Body of pancreas (tissue), 4 donors: ENCODE data around the gene RAB9A. TPM values are rescaled to one million over a fixed set of nuclear protein-coding genes. Genes with fewer than 3 reads are reported as not detected.
A peak's percentile ranks its signal among the peaks of the same experiment; 100 is the strongest.

ENCODE experiments used
- ATAC-seq: fragments of 150-250 bp; one replicate; pipeline ENCODE4 v1.9.1; 2016
- DNase-seq, 4 donors: peaks; one replicate each; pipeline ENCODE4 v3.0.0-alpha.2; 2019
- H3K27ac ChIP-seq, 4 donors: fragments of 200-600 bp; sonication (generic); 1 replicate in 3 of 4; 2 replicates in 1 of 4; pipeline versions ENCODE4 v1.5.1 to v1.6.1; 2016 to 2019; ENCODE audit warnings: mild to moderate bottlenecking in 1 of 4, mixed read lengths in 1 of 4, moderate library complexity in 1 of 4
- H3K27me3 ChIP-seq, 2 donors: fragments of 200-600 bp; sonication (generic); one replicate each; pipeline ENCODE4 v1.6.0; 2016; ENCODE audit warnings: mild to moderate bottlenecking in 1 of 2
- H3K36me3 ChIP-seq, 2 donors: fragments of 200-600 bp; sonication (generic); replicated peaks in 1 of 2; 2 replicates each; pipeline ENCODE4 v1.5.1; 2016; ENCODE audit warnings: low read depth in 2 of 2; ENCODE audit not compliant: insufficient read depth in 1 of 2
- H3K4me1 ChIP-seq: fragments of 200-600 bp; sonication (generic); one replicate; pipeline ENCODE4 v1.6.0; 2016
- H3K4me3 ChIP-seq, 2 donors: fragments of 200-600 bp; sonication (generic); 1 replicate in 1 of 2; 2 replicates in 1 of 2; pipeline ENCODE4 v1.5.1; 2016 to 2019
- H3K9me3 ChIP-seq, 3 donors: fragments of 200-600 bp; sonication (generic); 1 replicate in 2 of 3; 2 replicates in 1 of 3; pipeline ENCODE4 v1.5.1; 2016
- POLR2A ChIP-seq, 3 donors: fragments of 450-650 bp; IDR thresholded peaks; one replicate each; pipeline ENCODE4 v1.6.1; 2016; ENCODE audit warnings: antibody characterized with exemption in 3 of 3, mild to moderate bottlenecking in 2 of 3
- WGBS, 2 donors: methylation state at CpG; one replicate each; pipeline ENCODE4 v1.1.5; 2017; 5-methylcytosine and 5-hydroxymethylcytosine counted together
- intact Hi-C: fragments of 100-400 bp; cut with DNase I; formaldehyde crosslinking; loops from one replicate; pipeline ENCODE4 v1.15.1; 2023
- total RNA-seq, 2 donors: library from RNA; depleted of rRNA; stranded (reverse); fragments of >200 nt; gene quantifications; one replicate each; pipeline ENCODE4 v1.1.0, GENCODE V29; 2016
- TF ChIP-seq, protein P1 (sequence below), 7 experiments: fragments of 450-650 bp in 4 of 7; fragments of 200-600 bp in 3 of 7; sonication (generic) in 3 of 7; IDR thresholded peaks; one replicate each; pipeline ENCODE4 v1.5.1; 2016 to 2019; ENCODE audit warnings: antibody characterized with exemption in 7 of 7

RAB9A gene
- total RNA-seq, 2 donors from 2014 or later, result 14.3 to 15.5 TPM

DNA sequence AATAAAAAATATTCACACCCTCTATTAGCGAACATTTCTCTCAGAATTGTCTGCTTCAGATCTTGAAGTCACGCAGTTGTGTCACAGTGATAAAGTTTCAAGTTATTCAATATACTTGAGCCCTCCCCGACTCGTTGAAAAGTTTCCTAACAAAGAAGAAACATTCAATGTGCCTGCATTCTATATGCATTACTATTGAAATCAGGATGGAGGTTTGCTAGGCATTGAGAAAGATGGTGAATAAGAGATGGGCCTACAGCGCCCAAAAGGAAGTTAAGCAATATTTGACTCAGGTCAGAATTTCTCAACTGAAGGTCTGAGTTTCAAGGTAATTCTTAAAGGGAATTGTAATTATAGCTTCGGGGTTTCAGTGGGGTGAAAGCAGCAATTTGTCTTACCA, 29.9 kb upstream of the RAB9A start:
- H3K4me3 ChIP-seq, result no peak overlapping the region
- TF ChIP-seq, protein P1, sequence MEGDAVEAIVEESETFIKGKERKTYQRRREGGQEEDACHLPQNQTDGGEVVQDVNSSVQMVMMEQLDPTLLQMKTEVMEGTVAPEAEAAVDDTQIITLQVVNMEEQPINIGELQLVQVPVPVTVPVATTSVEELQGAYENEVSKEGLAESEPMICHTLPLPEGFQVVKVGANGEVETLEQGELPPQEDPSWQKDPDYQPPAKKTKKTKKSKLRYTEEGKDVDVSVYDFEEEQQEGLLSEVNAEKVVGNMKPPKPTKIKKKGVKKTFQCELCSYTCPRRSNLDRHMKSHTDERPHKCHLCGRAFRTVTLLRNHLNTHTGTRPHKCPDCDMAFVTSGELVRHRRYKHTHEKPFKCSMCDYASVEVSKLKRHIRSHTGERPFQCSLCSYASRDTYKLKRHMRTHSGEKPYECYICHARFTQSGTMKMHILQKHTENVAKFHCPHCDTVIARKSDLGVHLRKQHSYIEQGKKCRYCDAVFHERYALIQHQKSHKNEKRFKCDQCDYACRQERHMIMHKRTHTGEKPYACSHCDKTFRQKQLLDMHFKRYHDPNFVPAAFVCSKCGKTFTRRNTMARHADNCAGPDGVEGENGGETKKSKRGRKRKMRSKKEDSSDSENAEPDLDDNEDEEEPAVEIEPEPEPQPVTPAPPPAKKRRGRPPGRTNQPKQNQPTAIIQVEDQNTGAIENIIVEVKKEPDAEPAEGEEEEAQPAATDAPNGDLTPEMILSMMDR (IDR thresholded peaks at IDR 0.05), result no peak
- no peak for TF ChIP-seq POLR2A (IDR thresholded peaks at IDR 0.05)
- intact Hi-C loops, result no loop called here
- 22 to 25% methylated on average over 6 of the region's 6 CpGs for WGBS, 2 donors
- ATAC-seq (no peak), DNase-seq (no peak)
- H3K27me3 ChIP-seq, result no peaks in the 10 kb centered on the region
- no peaks in the 10 kb centered on the region for H3K36me3 ChIP-seq
- no peaks in the 10 kb centered on the region for H3K9me3 ChIP-seq
- peak overlapping the region in 3 of 4 donors; percentile 24 to 47 (median 30) for H3K27ac ChIP-seq
- H3K4me1 ChIP-seq, result peaks cover 4% of the 10 kb centered on the region

DNA sequence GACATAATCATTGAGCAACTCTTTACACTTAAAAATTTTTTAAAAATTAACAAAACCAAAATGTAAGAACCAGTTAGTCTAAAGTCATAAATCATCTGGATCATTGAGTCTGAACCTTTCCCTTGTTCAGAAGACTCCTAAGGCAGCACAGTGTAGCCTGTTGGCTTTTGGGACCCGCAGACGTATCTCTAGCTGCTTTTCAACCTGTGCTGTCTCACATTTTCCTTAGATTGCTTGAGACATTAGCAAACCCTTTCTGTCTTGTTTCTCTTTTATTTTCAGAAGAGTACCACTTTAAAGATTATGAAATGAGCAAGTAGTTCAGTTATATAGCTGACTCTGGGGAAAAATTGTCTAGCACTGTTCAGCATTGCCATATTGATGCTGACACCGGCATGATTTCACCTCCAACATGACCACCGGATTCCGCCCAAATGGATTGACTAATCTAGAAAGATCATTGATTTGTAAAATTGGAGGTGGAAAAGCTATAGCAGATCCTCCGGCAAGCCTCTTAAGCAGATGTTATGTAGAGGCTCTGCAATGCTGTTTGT, 27.1 kb upstream of the RAB9A start:
- intact Hi-C loops, result no loop called here
- Histone ChIP-seq H3K27me3 (no peaks in the 10 kb centered on the region), H3K9me3 (no peaks in the 10 kb centered on the region), H3K27ac (peak overlapping the region in 1 of 4 donors; percentile 12), H3K4me1 (peaks cover 9% of the 10 kb centered on the region), H3K36me3 (no peaks in the 10 kb centered on the region), H3K4me3 (no peak overlapping the region)
- ATAC-seq (no peak), DNase-seq (no peak)
- TF ChIP-seq, protein P1 (IDR thresholded peaks at IDR 0.05), result no peak
- no peak for TF ChIP-seq POLR2A (IDR thresholded peaks at IDR 0.05)
- 63 to 76% methylated on average over 6 of the region's 6 CpGs for WGBS, 2 donors

DNA sequence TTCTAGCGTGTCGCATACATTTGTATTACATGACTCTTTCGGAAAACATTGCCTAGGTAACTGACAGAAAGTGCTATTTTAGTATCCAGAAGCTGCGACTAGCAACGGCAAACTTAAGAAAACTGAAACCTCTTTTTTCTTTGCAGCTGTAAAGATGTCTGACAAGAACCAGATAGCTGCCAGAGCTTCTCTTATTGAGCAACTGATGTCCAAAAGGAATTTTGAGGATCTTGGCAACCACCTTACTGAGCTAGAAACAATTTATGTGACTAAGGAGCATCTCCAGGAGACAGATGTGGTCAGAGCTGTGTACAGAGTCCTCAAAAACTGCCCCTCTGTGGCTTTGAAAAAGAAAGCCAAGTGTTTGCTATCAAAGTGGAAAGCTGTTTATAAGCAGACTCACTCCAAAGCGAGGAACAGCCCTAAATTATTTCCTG, 26.6 kb upstream of the RAB9A start:
- 57 to 70% methylated on average over 6 of the region's 6 CpGs for WGBS, 2 donors
- ATAC-seq (no peak), DNase-seq (no peak)
- TF ChIP-seq, protein P1 (IDR thresholded peaks at IDR 0.05), result no peak
- no peak for TF ChIP-seq POLR2A (IDR thresholded peaks at IDR 0.05)
- peak overlapping the region in 1 of 4 donors; percentile 12 for H3K27ac ChIP-seq
- no peak overlapping the region for H3K4me3 ChIP-seq
- H3K36me3 ChIP-seq, result no peaks in the 10 kb centered on the region
- H3K4me1 ChIP-seq, result peaks cover 13% of the 10 kb centered on the region
- intact Hi-C loops, result no loop called here
- no peaks in the 10 kb centered on the region for H3K27me3 ChIP-seq
- H3K9me3 ChIP-seq, result no peaks in the 10 kb centered on the region

DNA sequence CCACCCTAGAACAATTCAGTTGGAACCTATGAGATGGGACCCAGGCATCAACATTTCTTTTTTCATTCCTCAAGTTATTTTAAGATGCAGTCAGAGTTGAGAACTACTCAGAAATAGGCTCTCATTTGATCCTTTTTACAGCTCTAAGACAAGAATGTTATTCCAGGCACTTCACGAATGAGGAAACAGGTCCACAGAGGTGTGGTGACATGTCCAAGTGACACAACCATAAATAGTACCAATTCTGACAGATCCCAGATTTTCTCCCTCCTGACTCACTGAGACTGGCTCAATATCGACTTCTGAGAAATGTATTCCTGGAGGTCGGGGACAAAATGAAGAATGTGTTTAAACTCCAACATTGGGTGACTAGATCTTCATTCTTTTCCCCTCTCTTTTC, 24.9 kb upstream of the RAB9A start:
- Histone ChIP-seq H3K27me3 (no peaks in the 10 kb centered on the region), H3K36me3 (no peaks in the 10 kb centered on the region), H3K4me1 (peaks cover 21% of the 10 kb centered on the region), H3K4me3 (no peak overlapping the region), H3K27ac (peak overlapping the region in 3 of 4 donors; percentile 34 to 47 (median 45)), H3K9me3 (no peaks in the 10 kb centered on the region)
- no peak for DNase-seq
- TF ChIP-seq POLR2A (IDR thresholded peaks at IDR 0.05), result no peak
- TF ChIP-seq, protein P1 (IDR thresholded peaks at IDR 0.05), result no peak
- WGBS, 2 donors, result 27 to 44% methylated on average over 2 to 3 of the region's 3 CpGs
- ATAC-seq, result no peak
- intact Hi-C loops, result no loop called here

DNA sequence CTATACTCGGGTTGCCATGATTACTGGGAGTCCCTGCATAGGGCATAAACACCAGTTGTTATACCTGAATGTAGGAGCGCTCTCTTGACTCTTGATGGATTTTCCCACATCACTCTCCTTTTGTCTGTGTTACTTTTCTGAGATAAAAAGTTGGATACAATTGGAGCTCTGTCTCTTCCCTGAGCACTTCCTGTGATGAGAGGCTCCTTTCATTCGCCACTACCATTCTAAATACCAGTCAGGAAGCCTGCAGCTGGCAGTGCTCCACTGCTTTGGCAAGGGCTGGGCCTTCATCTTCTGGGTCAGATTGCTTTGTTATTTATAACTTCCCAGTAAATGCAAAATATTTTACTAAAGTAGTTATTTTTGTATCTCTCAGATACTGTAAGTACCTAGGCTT, 22.1 kb upstream of the RAB9A start:
- no peaks in the 10 kb centered on the region for H3K36me3 ChIP-seq
- H3K9me3 ChIP-seq, result no peaks in the 10 kb centered on the region
- peak overlapping the region in 2 of 4 donors; percentile 6 to 83 for H3K27ac ChIP-seq
- ATAC-seq (no peak), DNase-seq (peak in 2 of 4 donors; percentile 10 to 50)
- WGBS, 2 donors, result 56 to 68% methylated on average over 3 of the region's 3 CpGs
- intact Hi-C loops, result no loop called here
- peaks cover 26% of the 10 kb centered on the region for H3K4me1 ChIP-seq
- no peak overlapping the region for H3K4me3 ChIP-seq
- no peaks in the 10 kb centered on the region for H3K27me3 ChIP-seq
- no peak for TF ChIP-seq POLR2A (IDR thresholded peaks at IDR 0.05)
- TF ChIP-seq, protein P1 (IDR thresholded peaks at IDR 0.05), result no peak
